ENCODE data around the gene SLC22A16. TPM values are rescaled to one million over a fixed set of nuclear protein-coding genes. Genes with fewer than 3 reads are reported as not detected.

Gene SLC22A16
- total RNA-seq, 1 experiment from 2014 or later = not detected

GRCh38 chr6:110409794-110410193, 66.6 kb downstream of the SLC22A16 start:
- DNase-seq (ENCODE audit: extremely low read depth, low read depth) = no peak

- no peak for DNase-seq (ENCODE audit: extremely low read depth, low read depth)
Observed at GRCh38 chr6:110408901-110409300, 67.5 kb downstream of the SLC22A16 start.

- DNase-seq (ENCODE audit: extremely low read depth, low read depth) = no peak
Observed at GRCh38 chr6:110404607-110405006, 71.8 kb downstream of the SLC22A16 start.

GRCh38 chr6:110401585-110402176, 74.7 kb downstream of the SLC22A16 start:
- DNase-seq (ENCODE audit: extremely low read depth, low read depth) = no peak

- no peak for DNase-seq (ENCODE audit: extremely low read depth, low read depth)
Observed at GRCh38 chr6:110400208-110400607, 76.2 kb downstream of the SLC22A16 start.

- DNase-seq (ENCODE audit: extremely low read depth, low read depth) = no peak
Observed at GRCh38 chr6:110399219-110400071, 77.0 kb downstream of the SLC22A16 start.

- DNase-seq (ENCODE audit: extremely low read depth, low read depth) = no peak
Observed at GRCh38 chr6:110398778-110399177, 77.6 kb downstream of the SLC22A16 start.

GRCh38 chr6:110395221-110395620, 81.2 kb downstream of the SLC22A16 start:
- DNase-seq (ENCODE audit: extremely low read depth, low read depth) = no peak

- no peak for DNase-seq (ENCODE audit: extremely low read depth, low read depth)
Observed at GRCh38 chr6:110394409-110394808, 82.0 kb downstream of the SLC22A16 start.

GRCh38 chr6:110392727-110393126, 83.7 kb downstream of the SLC22A16 start:
- DNase-seq (ENCODE audit: extremely low read depth, low read depth) = no peak

GRCh38 chr6:110390404-110390803, 86.0 kb downstream of the SLC22A16 start:
- DNase-seq (ENCODE audit: extremely low read depth, low read depth) = no peak

GRCh38 chr6:110389689-110390382, 86.6 kb downstream of the SLC22A16 start:
- no peak for DNase-seq (ENCODE audit: extremely low read depth, low read depth)

GRCh38 chr6:110387986-110388385, 88.4 kb downstream of the SLC22A16 start:
- no peak for DNase-seq (ENCODE audit: extremely low read depth, low read depth)

- no peak for DNase-seq (ENCODE audit: extremely low read depth, low read depth)
Observed at GRCh38 chr6:110385458-110385863, 91.0 kb downstream of the SLC22A16 start.

- no peak for DNase-seq (ENCODE audit: extremely low read depth, low read depth)
Observed at GRCh38 chr6:110378552-110378951, 97.9 kb downstream of the SLC22A16 start.

Other genes with a start within 250 kb of the SLC22A16 start
- gene METTL24, start 118.3 kb downstream of the SLC22A16 start, total RNA-seq (2014; rRNA removed; shearing (Covaris generic)) = not detected in 2 replicates
- gene DDO, start 61.0 kb downstream of the SLC22A16 start, total RNA-seq (2014; rRNA removed; shearing (Covaris generic)) = 0.89 and 1.0 TPM in 2 replicates

Measured in NCI-H460 (cell line).